ENCODE results near the gene ATP2B2.

ATP2B2 gene

DNA sequence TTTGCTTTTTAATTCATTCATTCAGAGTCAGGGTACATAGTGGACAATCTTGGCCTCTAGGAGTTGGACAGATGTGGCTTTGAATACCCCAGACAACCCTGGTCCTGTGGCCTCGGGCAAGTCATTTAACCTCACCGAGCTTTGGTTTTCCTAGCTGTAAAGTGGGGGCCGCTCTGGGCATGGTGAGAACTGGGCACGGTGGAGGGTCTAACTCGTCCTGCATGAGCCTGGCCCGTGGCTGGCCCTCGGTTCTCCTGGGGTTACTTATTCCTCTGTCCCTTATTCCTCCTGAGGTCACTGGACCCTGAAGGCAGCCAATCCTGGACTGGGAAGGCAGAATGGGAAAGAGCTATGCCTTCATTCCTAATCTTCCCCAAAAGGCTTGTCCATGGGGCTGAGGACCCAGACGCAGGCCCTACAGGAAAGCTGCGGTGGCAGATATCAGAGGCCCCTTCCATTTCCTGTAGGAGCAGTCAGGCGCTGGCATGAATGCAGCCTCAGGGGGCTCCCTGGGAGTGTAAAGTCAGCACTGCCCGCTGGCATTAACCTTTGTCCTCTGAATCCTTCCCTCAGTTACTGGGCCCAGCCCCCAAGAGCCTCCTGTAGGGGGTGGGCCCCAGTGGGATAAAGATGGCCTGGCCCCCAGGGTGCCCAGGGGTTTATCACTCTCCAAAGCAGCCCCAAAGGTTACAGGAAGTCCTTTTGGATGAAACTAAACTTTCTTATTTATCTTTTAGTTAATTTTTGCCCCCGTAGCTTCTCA, 166.6 kb downstream of the ATP2B2 start:
- DNase-seq, result no peak

- DNase-seq, result no peak
Measured at GRCh38 chr3:10338164-10338470, 167.3 kb downstream of the ATP2B2 start.

DNA sequence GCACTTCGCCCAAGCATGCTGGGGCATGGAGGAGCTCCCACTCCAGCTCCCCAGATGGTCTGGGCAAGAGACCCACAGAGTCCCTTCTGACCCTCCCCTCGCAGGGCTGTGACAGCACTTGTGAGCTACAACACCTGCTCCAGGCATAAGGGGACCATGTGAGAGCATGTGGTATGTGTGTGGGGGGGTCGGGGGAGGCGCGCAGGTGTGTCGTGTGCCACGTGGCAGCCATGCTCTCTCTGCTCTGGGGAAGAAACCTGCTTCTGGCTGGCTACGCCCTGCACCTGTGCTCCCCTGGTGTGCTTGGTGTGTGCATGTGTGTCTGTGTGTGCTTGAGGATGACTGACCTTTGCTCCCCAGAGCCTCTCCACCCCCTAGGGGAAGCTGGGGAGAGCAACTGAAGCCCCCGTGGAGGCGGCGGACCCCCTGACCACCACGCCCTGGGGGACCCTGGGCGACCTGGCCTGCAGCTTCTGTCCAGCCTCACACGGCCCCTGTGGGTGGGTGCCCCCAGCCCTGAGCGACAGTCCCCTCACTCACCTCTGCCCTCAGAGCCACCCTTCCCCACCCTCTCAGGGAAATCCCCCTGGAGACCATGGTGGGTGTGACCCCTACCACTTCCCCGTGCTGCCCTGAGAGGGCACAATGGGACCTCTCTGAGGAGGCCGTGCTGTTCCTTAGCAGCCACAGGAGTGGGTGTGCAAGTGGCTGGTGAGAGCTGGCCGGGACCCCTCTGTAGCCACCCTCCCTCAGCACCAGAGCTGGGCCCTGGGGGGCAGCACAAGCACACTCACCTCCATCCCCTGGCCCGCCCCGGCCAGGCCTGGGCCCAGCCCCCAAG, 167.8 kb downstream of the ATP2B2 start:
- peak; percentile 86 for DNase-seq

DNA sequence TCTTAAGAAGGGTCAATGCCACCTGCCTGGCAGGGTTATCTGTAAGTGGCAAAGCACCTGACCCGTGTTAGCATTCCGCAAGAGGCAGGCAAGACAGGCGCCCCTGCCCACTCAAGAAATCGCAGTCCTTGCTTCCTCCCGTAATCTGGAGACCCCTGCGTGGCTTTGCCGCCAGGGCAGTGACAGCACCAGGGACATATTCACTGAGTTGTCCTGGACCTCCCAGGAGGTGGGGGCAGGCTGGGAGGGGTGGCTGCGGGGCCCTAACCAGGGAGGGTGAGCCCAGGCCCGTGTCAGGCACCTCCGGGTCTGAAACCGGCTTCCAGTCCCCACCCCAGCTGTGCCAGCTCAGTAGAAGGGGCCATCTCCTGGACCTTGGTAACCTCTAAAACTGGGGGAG, 168.6 kb downstream of the ATP2B2 start:
- no peak for DNase-seq

GRCh38 chr3:10335871-10336622, 169.3 kb downstream of the ATP2B2 start:
- DNase-seq, result no peak

- no peak for DNase-seq
Measured at GRCh38 chr3:10335190-10335738, 170.1 kb downstream of the ATP2B2 start.

DNA sequence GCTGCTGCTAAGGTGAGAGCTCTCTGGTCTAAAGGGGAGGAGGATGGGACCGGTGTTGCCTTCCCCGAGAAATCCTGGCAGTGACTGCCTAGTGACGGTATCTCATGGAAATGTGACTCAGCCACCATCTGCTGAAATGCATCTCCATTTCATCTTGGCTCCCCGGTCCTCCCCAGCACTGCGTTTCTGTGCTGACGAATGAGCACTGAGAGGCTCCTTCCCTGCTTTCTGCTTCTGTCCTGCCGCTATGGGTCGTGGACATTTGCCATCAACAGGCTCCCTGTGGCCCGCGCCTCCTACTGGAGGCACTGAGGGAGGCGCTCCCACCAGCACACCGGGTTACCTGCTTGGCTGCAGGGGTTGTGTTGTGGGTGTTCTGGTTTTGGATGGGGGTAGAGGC, 170.9 kb downstream of the ATP2B2 start:
- DNase-seq, result no peak

DNA sequence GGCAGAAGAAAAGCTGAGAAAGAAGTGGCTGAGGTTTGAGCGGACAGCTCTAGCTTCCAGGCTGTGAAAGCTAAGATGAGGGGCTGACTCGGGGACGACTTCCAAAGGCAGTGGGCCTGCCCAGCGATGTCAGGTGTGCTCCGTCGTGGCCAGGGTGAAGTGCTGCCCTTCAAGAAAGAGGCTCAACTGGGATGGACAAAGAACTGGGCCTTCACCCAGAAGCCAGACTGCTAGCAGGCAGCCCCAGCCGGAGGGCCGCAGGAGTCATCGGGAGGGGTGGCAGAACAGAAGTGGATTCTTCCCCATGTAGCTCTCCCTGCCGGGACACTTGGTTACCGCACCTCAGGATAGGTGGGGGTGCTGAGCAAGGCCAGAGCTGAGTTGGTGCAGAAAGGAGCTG, 171.3 kb downstream of the ATP2B2 start:
- DNase-seq, result no peak

GRCh38 chr3:10333349-10333650, 172.1 kb downstream of the ATP2B2 start:
- no peak for DNase-seq

DNA sequence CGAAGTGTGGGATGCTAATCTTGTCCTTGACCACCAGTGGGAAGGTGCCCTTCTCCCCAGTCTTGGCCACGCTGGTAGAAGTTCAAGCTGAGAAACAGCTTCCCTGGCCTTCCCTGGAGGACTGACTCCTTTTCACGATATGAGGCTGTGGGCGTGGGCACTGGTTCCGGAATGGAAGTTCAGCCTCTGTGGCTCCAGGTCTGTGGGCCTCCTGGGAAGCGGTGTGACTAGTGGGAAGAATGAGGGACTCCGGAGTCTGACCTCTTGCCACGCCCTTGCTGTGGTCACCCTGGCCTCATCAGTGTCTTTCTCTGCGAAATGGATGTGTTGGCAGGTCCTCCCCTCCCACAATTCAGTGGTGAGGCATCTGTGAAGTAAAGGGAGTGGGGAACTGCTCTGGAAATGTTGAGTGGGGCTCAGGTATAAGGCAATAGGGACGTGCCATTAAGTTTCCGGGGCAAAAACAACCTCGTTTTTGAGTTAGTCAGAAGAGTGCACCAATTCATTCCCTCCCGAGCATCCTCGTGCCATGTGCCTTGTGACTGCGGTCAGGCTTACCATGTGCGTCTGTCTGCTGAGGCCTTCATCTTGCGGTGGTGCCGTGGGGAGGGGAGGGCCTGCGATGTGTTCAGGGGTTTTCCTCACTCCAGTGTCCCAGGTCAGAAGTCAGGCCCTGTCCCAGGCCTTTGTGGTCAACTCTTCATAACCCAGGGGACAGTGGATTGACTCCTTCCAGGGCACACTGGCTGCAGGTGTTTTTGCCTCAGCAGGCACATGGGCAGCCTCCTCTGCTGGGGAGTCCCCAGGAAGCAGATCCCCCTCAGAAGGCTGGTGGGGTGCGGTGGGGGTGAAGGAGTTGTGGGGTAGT, 172.7 kb downstream of the ATP2B2 start:
- DNase-seq, result no peak

DNA sequence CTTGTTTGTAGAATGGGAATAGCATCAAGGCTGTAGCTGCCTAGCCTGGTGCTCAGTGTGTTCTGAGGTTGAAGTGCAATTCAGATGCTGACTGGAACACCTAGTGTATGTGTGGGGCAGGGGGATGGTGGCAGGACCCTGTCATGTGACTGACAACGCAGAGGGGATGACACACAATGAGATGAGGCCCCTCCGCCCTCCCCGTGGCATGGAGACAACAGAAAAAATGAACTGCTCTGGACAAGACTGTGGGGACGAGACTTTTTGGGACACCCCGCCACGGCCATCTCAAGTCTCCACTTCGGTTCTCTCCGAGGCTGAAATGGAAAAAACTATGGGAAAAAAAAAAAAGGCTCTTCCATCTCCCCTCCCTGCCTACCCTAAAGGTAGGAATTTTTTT, 174.1 kb downstream of the ATP2B2 start:
- DNase-seq, result no peak

GRCh38 chr3:10330319-10330718, 175.1 kb downstream of the ATP2B2 start:
- DNase-seq, result no peak

- DNase-seq, result no peak
Measured at GRCh38 chr3:10329495-10330015, 175.8 kb downstream of the ATP2B2 start.

DNA sequence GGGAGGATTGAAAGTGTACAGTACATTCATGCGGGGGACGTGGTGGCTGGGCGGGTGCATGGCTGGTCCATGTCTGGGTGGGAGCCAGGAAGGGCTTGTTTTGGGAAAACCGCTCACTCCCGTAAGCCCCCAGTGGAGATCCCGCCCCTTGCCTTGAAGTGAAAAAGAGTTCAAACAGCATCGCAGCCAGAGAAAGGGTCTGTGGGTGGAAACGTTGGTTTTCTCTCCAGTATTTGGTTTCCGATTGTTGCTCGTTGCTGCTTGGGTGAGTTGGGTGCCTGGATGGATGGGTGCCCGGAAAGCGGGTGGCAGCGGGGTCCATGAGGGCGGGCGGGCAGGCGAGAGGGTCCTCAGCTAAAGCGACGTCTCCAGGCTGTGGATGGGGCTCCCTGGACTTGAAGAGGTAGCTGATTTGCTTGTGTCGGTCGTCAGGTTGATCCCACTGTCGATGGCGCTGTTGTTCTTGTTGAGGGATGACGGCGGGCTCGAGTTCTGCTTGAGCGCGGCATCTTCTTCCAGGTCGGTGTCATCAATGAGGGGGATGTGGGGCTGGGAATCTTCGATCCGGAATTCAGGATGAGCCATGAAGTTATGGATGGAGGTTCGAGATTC, 176.8 kb downstream of the ATP2B2 start:
- DNase-seq, result no peak

DNA sequence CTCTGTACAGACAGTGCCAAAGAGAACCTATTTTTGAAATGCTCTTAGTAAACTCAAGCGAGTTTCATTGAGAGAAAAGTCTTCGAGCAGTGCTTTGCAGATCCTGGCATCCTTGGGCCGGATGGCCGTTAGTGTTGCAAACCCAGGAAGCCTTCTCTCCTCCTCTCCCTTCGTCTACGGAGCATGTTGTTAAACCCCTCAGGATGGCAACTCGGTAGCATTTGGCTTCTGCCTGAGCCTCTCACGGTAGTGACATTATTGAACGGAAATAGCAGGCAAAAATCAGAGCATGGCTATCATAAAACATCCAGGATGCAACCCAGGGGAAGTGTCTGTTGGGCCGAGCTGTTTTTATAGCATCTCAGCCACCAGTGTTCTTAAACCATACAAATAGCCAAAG, 177.8 kb downstream of the ATP2B2 start:
- no peak for DNase-seq

DNA sequence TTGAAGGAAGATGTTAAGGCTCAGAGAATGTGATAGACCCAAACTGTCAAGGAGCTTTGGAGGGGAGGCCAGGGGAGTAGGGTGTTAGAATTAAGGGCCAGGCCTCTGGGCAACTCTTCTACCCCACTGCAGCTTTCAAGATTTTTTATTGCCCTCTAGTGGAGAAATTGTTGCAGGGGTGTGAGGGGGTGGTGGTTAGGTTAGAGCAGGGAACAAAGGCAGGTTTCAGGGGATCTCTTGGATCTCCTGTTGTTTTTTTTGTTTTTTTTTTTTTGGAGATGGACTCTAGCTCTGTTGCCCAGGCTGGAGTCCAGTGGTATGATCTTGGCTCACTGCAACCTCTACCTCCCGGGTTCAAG, 183.1 kb downstream of the ATP2B2 start:
- DNase-seq, result no peak

DNA sequence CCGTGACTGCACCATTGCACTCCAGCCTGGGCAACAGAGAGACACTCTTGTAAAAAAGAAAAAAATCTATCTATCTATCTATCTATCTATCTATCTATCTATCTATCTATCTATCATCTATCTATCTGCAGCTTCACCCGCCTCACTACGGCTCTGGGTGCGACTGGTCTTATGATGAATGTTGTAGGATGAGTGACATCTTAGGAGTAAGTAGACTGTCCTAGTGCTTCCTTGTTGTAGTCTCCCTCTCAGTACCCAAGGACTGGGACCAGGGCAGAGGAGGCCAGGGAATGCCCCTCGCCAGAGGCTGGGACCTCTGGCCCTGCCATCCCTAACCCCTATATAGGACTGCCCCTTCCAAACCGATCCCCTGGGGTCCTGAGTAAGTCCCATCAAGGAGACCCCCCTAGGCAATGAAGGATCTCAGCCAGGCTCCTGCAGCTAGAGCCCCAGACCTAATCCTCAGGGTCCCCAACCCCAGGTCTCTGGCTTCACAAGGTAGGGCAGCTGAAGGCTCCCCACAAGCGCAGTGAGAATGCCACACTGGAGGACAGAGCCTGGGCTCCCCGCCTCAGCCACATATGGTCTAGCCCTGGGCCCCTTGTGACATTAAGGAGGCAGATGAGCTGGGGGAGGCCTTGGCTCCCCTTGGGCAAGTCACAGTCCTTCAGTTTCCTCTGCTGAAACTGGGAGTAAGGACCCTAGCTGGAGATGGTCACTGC, 183.6 kb downstream of the ATP2B2 start:
- DNase-seq, result no peak

DNA sequence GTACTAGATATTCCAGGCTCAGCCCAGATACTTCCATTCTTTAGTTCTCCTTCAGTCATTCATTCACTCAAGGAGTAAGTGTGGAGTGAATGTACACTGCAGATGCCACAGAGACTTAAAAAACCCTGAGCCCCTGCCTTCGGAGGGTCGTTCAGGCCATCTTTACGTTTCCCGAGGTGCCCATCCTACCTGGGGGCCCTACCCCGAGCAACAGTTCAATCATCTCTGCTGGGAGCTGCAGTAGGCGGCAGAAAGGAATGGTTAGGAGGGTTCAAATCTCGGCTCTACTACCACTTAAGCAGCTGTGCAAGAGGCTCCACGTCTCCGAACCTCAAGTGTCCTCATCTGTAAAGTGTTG, 185.1 kb downstream of the ATP2B2 start:
- DNase-seq, result no peak

- DNase-seq, result no peak
Measured at GRCh38 chr3:10319804-10320203, 185.6 kb downstream of the ATP2B2 start.

DNA sequence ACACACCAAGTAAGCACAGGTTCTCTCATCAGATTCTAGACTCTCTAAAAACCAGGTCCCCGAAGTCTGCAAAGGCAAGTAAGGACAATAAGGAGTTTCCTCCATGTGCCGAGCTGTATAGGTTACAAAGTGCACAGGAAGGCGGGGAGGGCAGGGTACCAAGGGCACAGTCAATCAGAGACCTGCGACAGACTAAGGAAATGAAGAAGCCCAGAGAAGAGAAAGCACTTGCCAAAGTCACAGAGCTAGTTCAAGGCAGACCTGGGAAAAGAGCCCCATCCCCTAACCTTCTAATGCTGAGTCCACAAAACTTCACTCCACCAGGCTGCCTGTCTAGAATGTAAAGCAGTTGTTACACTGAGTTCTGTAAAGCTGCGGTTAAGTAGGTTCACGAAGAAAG, 186.1 kb downstream of the ATP2B2 start:
- no peak for DNase-seq

- no peak for DNase-seq
Measured at GRCh38 chr3:10317961-10318350, 187.4 kb downstream of the ATP2B2 start.

Data from NCI-H2171 (cell line).